ENCODE results near the gene PTPRN2.

The PTPRN2 gene

DNA sequence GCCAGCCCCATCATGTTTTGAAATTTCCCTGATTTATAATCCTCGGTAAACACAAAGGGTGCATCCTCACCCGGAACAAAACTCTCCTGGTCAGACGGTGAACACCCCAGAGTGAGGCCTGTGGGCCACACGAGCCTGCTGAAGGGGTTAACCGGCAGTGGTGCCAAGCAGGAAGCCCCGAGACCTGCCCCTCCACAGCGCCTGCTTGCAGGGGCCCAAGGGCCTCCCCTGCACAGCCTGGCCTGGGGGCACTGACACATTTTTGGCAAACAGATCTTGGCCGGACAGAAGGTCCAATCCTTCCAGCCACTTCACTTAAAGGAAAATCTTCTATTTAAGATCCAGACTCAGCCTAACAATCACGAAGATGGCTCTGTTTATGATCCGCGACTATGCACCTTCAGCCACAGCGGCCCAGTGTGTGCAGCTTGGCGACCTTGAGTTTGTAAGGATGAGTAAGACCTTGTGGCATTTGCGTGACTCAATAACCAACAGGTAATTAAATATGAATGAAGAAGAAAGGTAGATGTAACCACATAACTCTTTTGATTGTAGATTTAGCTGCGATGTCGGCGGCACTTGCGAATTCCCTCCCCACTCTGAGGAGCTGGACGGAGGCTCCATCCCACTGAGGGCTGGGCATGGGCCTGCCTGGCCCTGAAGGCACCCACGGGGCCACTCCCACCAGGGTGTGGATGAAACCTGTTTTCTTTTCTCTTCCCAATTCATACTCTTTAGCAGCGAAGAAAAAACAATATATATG, 922.6 kb downstream of the PTPRN2 start:
- POLR2A ChIA-PET = no interaction called here

DNA sequence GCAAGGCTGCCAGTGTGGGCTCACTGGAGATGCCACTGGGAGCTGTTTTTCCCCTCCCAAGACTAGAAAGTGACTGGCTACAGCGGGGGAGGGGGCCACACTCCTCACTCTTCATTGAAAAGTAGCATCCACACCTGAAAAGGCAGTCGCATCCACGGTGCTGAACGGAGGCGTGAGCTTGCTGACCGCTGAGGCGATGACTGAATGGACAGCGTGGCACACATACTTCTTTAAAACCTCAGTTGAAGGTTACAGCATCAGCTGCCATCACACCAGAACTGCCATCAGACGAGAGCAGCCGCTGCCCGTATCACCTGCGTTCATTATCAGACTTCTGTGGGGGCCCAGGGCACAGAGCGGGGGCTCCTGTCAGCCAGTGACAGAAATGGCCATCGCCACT, 923.6 kb downstream of the PTPRN2 start:
- CTCF ChIA-PET = no interaction called here

More for the DNA sequence above, 922.6 kb downstream of the PTPRN2 start:
- TF ChIP-seq, protein P1, sequence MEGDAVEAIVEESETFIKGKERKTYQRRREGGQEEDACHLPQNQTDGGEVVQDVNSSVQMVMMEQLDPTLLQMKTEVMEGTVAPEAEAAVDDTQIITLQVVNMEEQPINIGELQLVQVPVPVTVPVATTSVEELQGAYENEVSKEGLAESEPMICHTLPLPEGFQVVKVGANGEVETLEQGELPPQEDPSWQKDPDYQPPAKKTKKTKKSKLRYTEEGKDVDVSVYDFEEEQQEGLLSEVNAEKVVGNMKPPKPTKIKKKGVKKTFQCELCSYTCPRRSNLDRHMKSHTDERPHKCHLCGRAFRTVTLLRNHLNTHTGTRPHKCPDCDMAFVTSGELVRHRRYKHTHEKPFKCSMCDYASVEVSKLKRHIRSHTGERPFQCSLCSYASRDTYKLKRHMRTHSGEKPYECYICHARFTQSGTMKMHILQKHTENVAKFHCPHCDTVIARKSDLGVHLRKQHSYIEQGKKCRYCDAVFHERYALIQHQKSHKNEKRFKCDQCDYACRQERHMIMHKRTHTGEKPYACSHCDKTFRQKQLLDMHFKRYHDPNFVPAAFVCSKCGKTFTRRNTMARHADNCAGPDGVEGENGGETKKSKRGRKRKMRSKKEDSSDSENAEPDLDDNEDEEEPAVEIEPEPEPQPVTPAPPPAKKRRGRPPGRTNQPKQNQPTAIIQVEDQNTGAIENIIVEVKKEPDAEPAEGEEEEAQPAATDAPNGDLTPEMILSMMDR (IDR thresholded peaks at IDR 0.05; ENCODE audit: insufficient read depth, low read length, missing control alignments) = no peak
- CTCF ChIA-PET = no interaction called here
- DNase-seq (ENCODE audit: low read depth, low spot score) = no peak
- no peak overlapping the region for H3K4me3 ChIP-seq (ENCODE audit: low read depth, low read length)

DNA sequence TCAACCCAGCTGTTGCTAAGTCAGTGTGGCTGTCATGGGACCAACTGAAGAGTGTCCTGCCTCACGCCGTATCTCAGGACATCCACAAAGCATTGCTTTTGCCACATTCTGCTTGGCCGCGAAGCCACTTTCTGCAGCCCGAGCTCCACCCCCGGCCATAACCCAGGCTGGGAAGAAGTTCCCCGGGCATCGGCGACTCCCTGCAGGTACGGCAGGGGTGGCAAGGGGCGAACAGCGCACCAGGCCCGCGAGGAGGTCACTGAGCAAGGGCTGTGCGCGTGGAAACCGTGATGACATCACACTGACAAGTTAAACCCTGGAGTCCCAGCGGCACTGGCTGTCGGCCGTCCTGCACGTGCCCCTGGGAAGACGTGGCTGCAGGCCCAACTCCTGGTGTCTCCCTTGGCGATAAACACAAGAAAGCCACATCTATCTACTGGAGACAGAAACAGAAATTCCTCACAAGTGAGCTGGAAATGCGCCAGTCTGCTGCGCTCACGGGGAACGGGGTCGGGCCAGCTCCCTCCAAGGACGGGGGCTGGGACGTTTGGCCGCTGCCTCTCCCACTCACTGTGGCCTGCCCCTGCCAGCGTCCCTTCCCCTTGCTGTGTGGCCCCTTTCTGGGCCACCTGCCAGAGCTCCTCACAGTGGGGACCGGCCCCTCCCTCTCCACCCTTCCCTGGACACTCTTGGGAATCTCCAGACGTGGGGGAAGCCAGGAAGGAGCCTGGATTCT, 924.5 kb downstream of the PTPRN2 start:
- DNase-seq (ENCODE audit: low read depth, low spot score) = no peak
- TF ChIP-seq, protein P1 (IDR thresholded peaks at IDR 0.05; ENCODE audit: insufficient read depth, low read length, missing control alignments) = no peak
- CTCF ChIA-PET = no interaction called here
- no peak overlapping the region for H3K4me3 ChIP-seq (ENCODE audit: low read depth, low read length)
- POLR2A ChIA-PET = no interaction called here

More for the DNA sequence above, 923.6 kb downstream of the PTPRN2 start:
- POLR2A ChIA-PET = no interaction called here
- H3K4me3 ChIP-seq (ENCODE audit: low read depth, low read length) = no peak overlapping the region
- DNase-seq (ENCODE audit: low read depth, low spot score) = no peak
- TF ChIP-seq, protein P1 (IDR thresholded peaks at IDR 0.05; ENCODE audit: insufficient read depth, low read length, missing control alignments) = no peak

DNA sequence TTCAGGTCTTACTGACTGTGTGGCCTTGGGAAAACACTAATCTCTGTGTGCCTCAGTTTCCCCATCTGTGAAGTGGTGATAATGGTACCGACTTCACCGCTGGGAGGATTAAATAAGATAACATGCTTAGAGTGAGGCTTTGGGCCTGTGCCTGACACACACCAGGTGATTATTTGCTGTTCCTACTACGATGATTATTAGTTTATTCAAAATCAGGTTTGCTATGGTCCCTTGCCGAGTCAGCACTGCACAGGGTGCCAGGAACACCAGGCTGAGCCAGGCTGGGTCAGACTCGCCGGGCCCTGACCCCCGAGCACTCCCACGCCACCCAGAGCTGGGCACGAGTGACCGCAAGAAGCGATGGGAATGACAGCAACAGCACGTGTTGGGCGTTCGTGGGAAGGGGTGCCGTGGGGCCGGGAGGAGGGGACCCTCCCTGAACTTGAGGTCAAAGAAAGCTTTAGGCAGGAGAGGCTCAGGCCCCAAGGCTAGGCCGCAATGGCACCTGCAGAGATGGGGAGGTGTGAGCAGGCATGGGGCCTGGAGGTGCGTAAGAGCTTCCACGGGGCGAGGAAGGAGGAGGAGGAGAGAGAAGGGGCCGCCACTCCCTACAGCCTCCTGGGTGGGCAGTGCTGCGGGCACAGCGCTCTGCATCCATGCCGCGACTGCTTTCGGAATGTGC, 925.4 kb downstream of the PTPRN2 start:
- ChIA-PET POLR2A (no interaction called here), CTCF (no interaction called here)
- TF ChIP-seq, protein P1 (IDR thresholded peaks at IDR 0.05; ENCODE audit: insufficient read depth, low read length, missing control alignments) = no peak
- DNase-seq (ENCODE audit: low read depth, low spot score) = no peak
- H3K4me3 ChIP-seq (ENCODE audit: low read depth, low read length) = no peak overlapping the region

DNA sequence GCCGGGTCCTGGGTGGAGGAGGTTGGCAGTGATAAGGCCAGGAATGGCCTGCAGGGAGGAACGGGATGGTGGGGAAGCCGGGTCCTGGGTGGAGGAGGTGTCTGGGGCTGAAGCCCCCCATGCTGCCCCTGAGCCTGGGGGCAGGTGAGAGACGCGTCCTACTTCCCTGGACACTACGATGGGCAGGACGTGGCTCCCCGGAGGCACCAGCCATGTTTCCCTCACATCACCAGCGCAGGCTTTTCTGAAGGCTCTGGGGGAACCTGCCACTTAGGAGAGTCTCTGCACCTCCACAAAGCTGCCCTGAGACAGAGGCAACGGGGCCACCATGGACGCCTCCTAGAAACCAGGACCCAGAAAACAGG, 926.0 kb downstream of the PTPRN2 start:
- DNase-seq (ENCODE audit: low read depth, low spot score) = no peak
- H3K4me3 ChIP-seq (ENCODE audit: low read depth, low read length) = no peak overlapping the region
- ChIA-PET POLR2A (no interaction called here), CTCF (no interaction called here)
- TF ChIP-seq, protein P1 (IDR thresholded peaks at IDR 0.05; ENCODE audit: insufficient read depth, low read length, missing control alignments) = no peak

DNA sequence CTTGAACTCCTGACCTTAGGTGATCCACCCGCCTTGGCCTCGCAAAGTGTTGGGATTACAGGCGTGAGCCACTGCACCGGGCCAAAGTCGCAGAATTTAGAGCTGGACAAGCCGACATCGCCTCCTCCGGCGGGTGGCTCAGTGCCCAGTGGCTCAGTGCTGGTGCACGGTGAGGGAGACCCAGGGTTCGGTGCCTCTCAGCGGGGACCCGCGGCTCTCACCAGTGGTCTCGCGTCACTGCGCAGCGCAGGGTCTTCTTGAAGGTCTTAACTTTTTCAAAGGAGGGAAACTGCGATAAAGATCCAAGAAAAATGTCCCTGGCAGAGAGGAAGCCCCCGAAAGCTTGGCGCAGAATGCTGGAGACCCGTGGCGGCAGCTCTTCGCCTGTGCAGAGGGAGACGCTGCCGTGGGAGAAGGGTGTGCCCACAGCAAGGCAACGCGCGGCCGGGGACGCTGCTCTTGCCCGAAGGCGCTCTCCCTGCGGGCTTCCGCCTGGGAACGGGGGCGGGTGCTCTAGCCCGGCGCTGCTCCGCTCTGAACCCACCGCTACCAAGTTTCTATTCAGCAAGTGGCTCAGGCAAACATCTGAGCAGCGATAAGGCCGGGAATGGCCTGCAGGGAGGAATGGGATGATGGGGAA, 926.5 kb downstream of the PTPRN2 start:
- CTCF ChIA-PET = no interaction called here
- TF ChIP-seq, protein P1 (IDR thresholded peaks at IDR 0.05; ENCODE audit: insufficient read depth, low read length, missing control alignments) = no peak
- H3K4me3 ChIP-seq (ENCODE audit: low read depth, low read length) = no peak overlapping the region
- POLR2A ChIA-PET = no interaction called here
- no peak for DNase-seq (ENCODE audit: low read depth, low spot score)

Measured in AG04449 (cell line).